ENCODE measurements around the gene RXRG.

RXRG gene

DNA sequence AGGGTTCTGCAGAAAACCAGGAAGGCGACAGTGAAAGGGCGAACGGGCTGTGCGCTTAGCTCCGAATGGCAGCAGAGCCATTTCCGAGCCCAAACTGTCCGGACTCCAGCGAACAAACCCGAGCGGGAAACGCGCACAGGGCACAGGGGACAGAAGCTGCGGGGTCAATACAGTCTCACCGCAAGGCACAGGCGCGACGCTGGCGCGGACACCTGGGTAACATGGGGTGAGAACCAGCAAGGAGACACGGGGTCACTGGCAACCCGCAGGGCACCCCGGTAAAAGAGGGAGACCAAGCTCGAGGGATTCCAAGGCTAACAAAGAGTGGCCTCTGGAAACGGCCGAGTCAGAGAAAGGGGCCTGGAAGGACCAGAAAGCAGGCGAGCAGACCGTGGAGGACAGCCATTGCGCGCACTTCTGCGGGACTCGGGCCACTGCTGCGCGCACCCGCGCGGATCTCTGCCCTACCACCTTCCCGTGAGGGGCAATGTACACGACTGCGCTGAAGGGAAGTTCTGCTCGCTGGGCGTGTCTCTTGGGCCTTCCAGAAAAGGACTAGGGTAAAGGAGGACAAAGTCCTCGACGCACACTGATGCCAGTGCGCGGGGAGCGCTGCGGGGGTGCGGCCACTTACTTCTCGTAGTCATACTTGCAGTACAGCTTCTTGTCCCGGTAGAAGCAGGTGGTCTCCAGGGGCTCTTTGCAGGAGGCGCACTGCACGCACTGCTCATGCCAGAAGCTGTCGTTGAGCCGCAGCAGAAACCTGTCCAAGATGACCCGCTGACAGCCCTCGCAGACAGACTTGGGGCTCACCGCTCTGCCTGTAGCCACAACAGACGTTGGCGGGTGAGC is 92.3 kb downstream of the RXRG start:
- no peak for DNase-seq (ENCODE audit: low spot score)
- H3K4me3 ChIP-seq (ENCODE audit: severe bottlenecking), result no peak overlapping the region
- peaks cover 97% of the 10 kb centered on the region for H3K27me3 ChIP-seq (ENCODE audit: insufficient read depth, poor library complexity, severe bottlenecking)

DNA sequence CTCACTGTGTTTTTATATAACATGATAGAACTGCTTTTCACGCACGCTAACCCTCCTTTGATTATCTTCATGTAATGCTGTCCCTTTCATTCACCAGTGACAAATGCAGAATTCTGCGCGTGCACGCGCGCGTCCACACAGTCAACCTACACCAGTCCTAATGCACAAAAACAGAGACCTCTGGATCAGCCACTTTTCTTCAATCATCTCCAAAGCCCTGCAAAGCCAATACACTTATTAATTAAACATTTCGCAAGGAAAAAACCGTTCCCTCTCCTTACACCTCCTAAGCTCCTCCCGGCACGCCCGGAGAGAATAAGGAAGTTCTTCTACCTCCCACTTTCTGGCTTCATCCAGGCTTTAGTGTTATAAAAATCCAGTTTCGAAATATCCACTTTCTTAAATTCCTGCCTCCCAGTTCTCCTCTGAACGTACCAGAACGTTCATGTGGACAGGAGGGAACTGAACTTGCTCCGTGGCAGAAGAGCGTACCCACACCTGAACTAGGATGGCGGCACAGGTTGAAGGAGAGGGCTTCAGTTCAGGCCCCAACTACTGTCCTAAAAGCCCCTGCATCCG is 93.0 kb downstream of the RXRG start:
- Histone ChIP-seq H3K4me1 (ENCODE audit: insufficient read depth, poor library complexity, severe bottlenecking) (no peaks in the 10 kb centered on the region), H3K27me3 (ENCODE audit: insufficient read depth, poor library complexity, severe bottlenecking) (peaks cover 97% of the 10 kb centered on the region), H3K36me3 (ENCODE audit: low read depth) (no peaks in the 10 kb centered on the region), H3K4me3 (ENCODE audit: severe bottlenecking) (no peak overlapping the region), H3K9me3 (ENCODE audit: severe bottlenecking) (no peaks in the 10 kb centered on the region), H3K27ac (ENCODE audit: poor library complexity, severe bottlenecking) (no peak overlapping the region)
- TF ChIP-seq, protein P1, sequence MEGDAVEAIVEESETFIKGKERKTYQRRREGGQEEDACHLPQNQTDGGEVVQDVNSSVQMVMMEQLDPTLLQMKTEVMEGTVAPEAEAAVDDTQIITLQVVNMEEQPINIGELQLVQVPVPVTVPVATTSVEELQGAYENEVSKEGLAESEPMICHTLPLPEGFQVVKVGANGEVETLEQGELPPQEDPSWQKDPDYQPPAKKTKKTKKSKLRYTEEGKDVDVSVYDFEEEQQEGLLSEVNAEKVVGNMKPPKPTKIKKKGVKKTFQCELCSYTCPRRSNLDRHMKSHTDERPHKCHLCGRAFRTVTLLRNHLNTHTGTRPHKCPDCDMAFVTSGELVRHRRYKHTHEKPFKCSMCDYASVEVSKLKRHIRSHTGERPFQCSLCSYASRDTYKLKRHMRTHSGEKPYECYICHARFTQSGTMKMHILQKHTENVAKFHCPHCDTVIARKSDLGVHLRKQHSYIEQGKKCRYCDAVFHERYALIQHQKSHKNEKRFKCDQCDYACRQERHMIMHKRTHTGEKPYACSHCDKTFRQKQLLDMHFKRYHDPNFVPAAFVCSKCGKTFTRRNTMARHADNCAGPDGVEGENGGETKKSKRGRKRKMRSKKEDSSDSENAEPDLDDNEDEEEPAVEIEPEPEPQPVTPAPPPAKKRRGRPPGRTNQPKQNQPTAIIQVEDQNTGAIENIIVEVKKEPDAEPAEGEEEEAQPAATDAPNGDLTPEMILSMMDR (IDR thresholded peaks at IDR 0.05; ENCODE audit: poor library complexity, severe bottlenecking), result no peak
- DNase-seq (ENCODE audit: low spot score) (no peak), ATAC-seq (ENCODE audit: low read depth) (no peak)

More for the DNA sequence above, 92.3 kb downstream of the RXRG start:
- Histone ChIP-seq H3K36me3 (ENCODE audit: low read depth) (no peaks in the 10 kb centered on the region), H3K27ac (ENCODE audit: poor library complexity, severe bottlenecking) (no peak overlapping the region), H3K4me1 (ENCODE audit: insufficient read depth, poor library complexity, severe bottlenecking) (no peaks in the 10 kb centered on the region), H3K9me3 (ENCODE audit: severe bottlenecking) (no peaks in the 10 kb centered on the region)
- TF ChIP-seq, protein P1 (IDR thresholded peaks at IDR 0.05; ENCODE audit: poor library complexity, severe bottlenecking), result no peak
- 0 out of 3 replicates have a peak, but pooled peaks have one; percentile 8 for ATAC-seq (ENCODE audit: low read depth)

Measured in RWPE2 (cell line).